Measurements from ENCODE around the gene INSYN2A.

INSYN2A gene

GRCh38 chr10:127195041-127195506, 1.3 kb downstream of the INSYN2A start:
- no peak for DNase-seq

- no peak for DNase-seq
Measured at GRCh38 chr10:127194599-127194998, 1.8 kb downstream of the INSYN2A start.

DNA sequence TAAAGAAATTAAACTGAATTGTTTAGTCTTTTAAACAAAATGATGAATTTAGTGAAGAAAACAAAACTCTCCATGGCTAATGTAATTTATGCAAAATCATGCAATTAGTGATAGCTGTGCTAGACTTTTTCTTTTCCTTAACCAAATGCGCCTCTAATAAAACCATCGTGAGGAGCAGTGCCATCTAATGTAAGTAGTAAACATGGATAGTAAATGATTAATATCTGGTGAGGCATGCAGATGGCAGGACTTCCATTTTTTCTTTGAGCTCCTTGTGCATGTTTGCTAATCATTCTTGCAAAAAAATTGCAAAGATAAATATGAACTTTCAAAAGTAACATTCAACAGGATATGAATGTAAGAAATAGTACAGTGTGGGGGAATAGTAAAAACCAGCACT, 2.3 kb downstream of the INSYN2A start:
- DNase-seq: no peak

GRCh38 chr10:127193125-127193524, 3.3 kb downstream of the INSYN2A start:
- DNase-seq: no peak

- no peak for DNase-seq
Measured at GRCh38 chr10:127190427-127190826, 6.0 kb downstream of the INSYN2A start.

- DNase-seq: no peak
Measured at GRCh38 chr10:127189226-127189625, 7.2 kb downstream of the INSYN2A start.

DNA sequence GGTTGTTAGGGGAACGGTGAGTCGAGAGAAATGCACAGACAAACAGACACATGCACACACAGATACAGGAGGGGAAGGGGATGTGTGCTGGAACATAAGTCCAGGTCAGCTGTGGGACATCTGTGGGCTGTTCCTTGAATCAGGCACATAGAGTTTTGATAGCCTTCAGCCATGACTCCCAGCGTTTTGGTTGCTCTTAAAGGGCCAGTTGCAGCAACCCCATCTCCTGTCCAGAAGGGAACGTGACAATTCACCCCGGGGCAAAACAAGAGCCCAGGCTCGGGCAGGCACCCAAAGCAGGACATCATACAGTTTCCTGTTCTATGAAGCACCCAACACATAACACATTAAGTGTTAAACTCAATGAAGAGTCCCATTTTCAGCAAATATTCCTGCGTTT, 9.6 kb downstream of the INSYN2A start:
- no peak for DNase-seq

GRCh38 chr10:127184582-127184981, 11.8 kb downstream of the INSYN2A start:
- DNase-seq: no peak

DNA sequence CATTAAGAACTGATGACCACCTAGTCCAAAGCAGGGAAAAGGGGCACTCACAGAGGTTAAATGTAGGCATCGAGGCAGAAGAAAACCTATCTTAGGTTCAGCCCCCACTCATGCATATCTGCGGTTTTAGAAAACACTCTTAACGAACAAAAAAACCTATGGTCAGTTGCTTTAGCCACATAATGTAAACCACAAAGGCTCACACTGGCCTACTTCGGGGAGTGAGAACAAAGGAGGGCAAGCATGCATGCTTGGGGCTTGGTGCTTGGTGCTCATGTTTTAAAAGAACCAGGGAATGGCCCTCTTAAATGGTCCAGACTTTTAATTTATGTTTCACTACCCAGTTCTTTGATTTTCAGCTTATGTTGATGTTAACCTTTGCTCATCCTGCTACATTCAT, 14.2 kb downstream of the INSYN2A start:
- no peak for DNase-seq

DNA sequence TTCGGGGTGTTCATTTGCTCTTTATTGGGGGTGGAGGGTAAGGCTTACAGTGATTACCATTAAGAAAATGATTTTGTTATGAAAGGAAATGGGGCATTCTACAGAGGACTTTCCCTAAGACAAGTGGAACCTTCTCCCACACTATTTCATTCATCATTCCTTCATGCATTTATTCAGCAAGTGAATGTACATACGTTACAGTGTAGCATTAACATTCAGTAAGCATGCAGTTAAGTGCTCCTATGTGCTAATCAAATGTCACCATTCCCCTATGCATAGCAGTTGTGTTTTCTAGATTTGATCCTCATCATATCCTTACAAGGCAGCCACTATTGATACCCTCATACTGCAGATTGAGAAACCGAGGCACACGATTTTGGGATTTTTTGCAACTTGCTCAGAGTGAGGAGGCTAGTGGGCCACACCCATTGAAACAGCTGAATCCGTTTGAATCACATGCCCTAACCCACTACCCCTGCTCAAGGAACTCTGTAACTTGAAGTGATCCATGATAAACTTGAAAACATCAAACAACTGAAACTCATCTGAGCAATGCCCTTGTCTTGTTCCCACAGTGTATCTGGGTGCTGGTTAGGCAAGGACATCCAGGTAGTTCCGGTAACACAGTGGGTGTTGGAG, 16.7 kb downstream of the INSYN2A start:
- DNase-seq: no peak

DNA sequence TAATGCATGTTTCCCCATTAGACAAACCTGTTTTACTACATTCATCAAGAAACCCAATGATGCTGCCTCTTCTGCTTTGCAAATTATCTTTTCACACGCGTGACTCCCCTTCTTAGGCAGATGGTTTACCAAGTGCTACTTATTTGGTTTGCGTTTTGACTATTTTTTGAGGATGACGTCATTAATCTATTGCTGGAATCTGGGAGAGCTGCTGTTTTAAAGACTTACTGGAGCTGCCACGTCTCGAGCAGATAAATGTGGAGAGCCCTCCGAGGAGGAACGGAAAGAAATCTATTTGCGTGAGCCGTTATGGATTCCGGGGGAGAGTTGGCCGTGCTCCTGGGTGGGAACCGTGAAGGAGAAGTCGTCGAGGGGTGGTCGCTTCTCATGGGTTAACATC, 19.7 kb downstream of the INSYN2A start:
- DNase-seq: no peak

- DNase-seq: no peak
Measured at GRCh38 chr10:127175357-127176110, 20.9 kb downstream of the INSYN2A start.

DNA sequence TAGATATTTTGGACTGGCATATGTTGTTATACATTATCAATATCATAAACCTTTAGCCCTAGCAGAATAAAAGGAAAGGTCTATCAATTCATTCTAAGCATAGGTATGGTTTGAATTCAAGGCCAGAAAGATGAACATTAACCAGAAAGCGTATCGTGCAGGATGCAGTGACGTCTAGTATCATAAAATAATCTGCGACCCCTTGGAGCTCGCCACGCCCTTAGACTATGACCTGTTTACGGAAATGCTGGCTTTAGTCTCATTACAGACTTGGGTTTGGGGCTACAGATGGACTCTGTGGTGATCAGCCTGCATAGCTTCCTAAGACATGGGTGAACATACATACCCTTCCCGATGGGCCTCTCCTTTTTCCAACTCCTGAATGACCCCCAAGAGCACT, 21.5 kb downstream of the INSYN2A start:
- DNase-seq: no peak

GRCh38 chr10:127168261-127168660, 28.1 kb downstream of the INSYN2A start:
- DNase-seq: no peak

DNA sequence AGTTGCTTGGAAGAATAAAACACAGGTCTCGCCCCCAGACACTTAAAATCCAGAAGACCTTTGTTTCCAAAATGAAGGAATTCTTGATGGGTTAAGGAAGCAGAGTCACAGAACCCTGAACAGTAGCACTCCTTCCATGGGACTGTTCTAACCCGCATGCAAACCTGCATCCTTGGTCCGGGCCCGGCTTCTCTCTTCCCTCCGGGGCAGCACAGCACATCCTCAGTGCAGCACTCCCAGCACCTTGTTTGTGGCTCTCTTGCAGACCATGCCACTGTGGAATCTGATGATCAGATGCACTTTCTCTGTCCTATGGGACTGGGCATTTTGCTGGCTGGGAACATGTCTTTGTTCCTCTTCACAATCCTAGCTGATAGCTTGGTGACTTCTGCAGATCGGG, 33.5 kb downstream of the INSYN2A start:
- DNase-seq: no peak

DNA sequence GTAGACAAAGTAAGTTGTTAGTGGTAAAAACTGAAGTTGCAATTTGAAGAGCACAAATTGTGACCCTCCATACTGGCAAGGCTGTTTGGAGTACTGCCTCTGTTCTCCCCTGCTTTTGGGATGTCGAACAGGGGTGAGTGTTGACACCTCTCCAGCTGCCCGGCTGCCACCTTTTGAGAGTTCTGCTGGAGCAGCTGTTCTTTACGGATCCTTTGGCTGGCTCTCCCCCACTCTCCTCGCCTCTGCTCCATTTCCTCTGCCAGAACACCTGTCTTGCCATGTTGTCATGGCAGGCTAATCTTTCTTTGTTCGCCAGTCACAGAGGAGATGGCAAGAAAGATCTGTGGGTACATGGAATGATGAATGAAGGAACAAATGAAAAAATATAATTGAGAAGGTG, 34.9 kb downstream of the INSYN2A start:
- DNase-seq: no peak

- no peak for DNase-seq
Measured at GRCh38 chr10:127159648-127160245, 36.6 kb downstream of the INSYN2A start.

- DNase-seq: no peak
Measured at GRCh38 chr10:127158662-127159061, 37.7 kb downstream of the INSYN2A start.

- DNase-seq: no peak
Measured at GRCh38 chr10:127157506-127158200, 38.7 kb downstream of the INSYN2A start.

GRCh38 chr10:127157089-127157488, 39.3 kb downstream of the INSYN2A start:
- no peak for DNase-seq

DNA sequence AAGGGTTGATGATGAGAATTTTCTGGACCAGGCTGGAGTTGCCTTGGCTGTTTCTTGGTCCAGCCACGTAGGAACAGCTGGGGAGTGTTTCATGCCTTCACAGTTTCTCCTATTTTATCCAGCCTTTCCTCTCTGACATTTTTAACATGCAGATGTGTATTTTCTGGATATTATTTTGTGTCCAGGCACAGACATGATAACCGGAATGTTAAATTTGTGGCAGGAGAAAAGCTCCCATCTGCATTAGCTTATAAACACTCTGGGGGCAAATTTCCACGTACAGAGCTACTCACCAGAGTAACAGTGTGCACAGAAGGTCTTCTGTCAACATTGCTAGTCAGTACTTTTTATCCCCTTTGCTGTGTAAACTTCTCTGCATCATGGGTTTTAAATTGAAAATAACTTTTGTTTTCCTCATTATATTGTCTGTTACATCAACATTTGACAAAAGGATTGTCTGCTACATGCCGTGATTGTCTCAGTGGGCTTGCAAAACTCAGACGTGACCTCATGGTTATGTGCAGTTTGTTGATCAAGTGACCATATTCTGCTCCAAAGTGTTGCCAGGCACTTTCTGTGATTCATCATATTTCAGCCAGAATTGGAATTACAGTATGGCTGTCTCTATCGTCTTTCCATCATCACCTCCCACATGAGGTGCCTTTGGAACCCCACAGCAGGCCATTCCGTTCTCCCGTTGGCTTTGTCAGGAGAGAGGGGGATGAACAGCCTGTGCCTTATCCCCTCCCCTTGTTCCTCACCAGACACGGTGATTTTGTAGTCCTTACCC, 41.4 kb downstream of the INSYN2A start:
- no peak for DNase-seq

- no peak for DNase-seq
Measured at GRCh38 chr10:127153181-127153580, 43.2 kb downstream of the INSYN2A start.
